NCI-H2171 (cell line): Measurements from ENCODE around the gene TMEM165.

Experiments used
- DNase-seq: peaks from one replicate; lab custom pipeline; 2025; lab: John Stamatoyannopoulos, UW

TMEM165 gene

DNA sequence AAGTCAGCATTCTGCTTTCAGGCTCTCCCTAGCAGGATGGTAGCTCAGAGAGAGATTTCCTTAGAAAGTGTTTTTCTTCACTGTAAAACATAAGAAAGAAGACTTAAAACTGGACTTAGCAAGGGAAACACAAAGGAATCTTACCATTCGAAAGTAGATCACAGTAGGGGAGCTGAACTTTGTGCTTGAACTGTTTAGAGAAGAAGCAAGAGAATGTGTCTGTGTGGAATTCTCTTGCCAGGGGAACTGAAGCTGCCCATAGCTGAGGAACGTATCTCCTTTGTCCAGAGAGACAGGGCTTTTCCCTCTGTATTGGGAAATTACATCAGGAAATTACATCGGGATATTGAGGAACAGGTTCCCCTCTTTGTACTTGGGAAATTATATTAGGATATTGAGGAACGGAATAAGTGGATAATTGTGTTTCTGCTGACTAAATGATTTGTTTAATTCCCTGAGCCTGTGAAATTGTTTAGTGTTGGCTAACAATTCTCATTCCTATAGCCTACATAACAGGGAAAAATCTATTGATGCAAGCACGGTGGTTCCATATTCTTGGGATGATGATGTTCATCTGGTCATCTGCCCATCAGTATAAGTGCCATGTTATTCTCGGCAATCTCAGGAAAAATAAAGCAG is 28.6 kb upstream of the TMEM165 start:
- DNase-seq, result no peak

DNA sequence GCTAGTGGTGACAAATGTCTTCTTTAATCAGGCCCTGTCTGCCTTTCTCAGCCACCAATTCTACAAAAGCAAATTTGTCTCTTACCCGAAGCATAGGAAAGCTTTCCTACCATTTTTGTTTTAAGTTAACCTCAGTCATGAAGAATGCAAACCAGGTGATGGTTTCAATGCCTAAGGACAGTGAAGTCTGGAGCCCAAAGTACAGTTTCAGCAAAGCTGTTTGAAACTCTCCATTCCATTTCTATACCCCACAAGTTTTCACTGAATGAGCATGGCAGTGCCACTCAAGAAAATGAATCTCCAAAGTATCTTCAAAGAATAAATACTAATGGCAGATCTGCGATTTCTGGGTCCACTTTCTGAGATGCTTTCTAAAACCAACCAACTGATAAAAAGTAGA is 25.8 kb upstream of the TMEM165 start:
- DNase-seq, result no peak

DNA sequence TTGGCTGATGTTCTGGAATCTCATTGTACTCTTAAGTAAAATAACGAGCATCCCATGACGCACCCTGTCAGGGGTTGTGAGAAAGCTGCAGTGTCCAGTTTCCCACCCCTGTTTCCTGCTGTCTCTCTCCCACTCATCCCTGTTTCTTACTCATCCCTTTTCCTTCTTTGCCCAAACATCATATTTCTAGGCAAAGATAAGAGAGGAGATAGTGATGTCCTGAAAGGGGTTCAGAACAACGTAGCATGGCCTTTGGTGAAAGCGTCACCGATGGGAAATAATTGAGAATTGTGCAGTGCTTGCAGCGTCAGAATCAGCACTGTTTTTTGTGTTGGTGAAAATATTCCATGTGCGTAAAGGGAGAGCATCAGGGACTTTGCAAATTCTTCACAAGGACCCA is 23.5 kb upstream of the TMEM165 start:
- no peak for DNase-seq

GRCh38 chr4:55373461-55373860 is 22.3 kb upstream of the TMEM165 start:
- DNase-seq, result no peak

GRCh38 chr4:55376698-55377097 is 19.1 kb upstream of the TMEM165 start:
- DNase-seq, result no peak

DNA sequence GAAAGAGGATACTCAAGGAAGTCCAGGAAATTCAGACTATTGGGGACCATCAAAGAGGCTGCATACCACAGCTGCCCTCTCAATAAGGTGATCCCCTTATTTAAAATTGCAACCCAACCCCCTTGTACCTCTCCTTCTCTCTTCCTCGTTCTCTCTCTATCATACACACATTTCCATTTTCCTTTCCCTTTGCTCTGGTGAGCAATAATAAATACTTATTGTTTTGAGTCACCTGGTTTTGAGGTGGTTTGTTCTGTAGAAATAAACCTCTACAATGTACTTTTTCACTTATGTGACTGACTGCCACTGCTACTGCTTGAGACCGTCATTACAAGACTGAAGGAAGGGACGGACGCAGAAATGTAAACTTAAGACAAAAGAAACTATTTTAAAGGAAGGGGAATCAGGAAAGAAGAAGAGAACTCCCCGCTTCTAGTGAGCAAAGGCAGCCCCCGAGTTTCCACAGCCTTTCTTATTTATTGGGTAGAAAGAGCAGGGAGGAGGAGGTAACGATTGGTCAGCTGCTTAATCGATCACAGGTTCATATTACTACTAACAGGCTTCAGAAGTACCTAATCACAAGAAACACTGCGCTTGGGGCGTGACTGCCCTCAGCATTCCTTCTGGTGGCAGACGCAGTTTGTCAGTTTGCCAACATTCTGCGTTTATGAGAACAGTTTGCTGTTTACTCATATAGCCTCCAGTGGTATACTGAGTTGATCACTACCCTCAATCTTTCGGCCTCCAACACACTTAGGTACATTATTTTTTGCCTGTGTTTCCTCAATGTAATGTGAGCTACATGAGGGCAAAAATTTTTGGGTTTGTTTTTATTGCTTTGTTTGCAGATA is 16.9 kb upstream of the TMEM165 start:
- DNase-seq, result no peak

DNA sequence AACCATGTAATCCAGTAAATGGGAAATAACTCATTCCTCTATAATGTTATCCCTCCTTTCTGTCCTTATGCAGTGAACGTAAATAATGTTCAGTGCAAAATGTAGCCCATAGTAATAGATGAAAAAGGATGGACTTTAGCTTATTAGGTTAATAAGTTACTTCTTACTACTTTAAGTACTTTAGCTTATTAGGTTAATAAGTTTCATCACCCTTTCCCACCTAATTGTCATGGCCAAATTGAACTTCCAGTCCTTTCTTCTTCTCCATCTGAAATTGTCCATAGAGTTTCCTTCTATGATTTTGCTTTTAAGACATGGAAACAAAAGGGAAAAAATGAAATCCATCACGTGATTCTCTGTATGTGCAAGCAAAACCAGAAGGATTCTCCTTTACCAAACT is 15.2 kb upstream of the TMEM165 start:
- no peak for DNase-seq

DNA sequence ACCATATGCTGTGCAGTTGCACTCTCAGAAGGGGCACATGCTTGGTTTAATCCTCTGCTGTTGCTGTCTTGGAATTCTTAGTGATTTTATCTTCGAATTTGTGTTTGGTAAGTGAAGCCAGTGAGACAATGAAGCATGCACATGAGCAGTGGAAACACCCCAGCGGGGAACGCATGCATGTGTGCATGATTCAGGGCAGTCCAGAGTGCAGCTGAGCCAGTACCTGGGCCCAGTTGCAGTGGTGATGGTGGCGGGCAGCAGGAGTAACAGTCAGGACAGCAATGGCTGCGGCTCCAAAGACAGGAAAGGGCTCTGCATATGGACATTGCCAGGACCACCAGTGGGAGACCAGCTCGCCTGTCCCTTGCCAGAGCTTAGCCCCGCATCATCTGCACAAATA is 14.3 kb upstream of the TMEM165 start:
- DNase-seq, result no peak

GRCh38 chr4:55382488-55383003 is 13.2 kb upstream of the TMEM165 start:
- no peak for DNase-seq

- no peak for DNase-seq
Observed at GRCh38 chr4:55385201-55385649, 10.5 kb upstream of the TMEM165 start.

DNA sequence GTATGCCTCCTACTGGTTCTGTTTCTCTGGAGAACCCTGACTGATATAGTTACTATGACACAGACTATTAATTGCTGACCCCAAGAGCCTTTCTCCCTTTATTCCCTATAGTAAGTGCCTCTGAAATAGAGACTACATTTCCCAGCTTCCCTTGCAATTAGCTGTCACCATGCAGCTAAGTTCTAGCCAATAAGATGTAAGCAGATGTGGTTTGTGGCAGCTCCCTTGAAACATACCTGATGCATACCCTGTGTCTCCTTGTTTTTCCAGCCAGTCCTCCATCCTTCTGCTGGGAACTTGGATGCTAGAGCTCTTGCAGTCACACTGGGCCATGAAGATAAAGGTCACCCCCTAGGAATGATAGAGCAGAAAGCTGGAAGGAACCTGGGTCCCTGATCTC is 9.7 kb upstream of the TMEM165 start:
- DNase-seq, result no peak

DNA sequence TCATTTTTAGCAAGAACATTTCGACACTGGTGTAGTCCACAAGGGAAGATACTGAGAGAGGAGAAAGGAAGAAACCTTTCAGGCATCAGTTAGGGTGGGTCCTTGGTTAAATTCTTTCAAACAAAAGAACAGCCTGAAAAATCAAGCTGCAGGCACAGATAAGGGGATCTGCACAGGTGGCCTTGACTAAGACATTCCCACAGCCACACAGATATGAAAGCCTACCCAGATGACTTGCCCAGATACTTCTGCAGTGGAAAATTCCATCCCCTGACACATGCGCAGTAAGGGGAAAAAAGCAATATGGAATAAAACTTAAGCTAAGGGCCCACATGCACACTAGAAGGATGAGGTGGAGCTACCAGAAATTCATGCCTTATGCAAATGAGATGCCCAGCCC is 8.9 kb upstream of the TMEM165 start:
- no peak for DNase-seq

- no peak for DNase-seq
Observed at GRCh38 chr4:55393461-55394320, 2.1 kb upstream of the TMEM165 start.

DNA sequence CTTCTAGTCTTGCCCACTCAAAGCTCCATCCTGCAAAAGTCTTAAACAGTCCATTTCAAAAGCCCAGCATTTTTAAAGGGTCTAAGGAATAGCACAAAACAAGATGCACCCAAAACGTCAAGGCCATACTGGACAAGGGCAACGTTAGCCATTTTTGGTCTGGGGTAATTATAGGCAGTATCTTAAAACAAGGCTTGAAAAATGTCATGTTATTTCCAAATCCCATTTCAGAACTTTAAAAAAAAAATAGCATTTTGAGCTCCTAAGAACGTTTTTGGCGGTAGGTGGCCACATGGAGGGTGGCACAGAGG is 584 bp upstream of the TMEM165 start:
- DNase-seq, result no peak

GRCh38 chr4:55396308-55397125 is 760 bp downstream of the TMEM165 start:
- no peak for DNase-seq

GRCh38 chr4:55397126-55397436 is 1.3 kb downstream of the TMEM165 start:
- DNase-seq, result no peak

- no peak for DNase-seq
Observed at GRCh38 chr4:55397520-55398321, 2.0 kb downstream of the TMEM165 start.

- DNase-seq, result no peak
Observed at GRCh38 chr4:55398461-55398860, 2.7 kb downstream of the TMEM165 start.

- no peak for DNase-seq
Observed at GRCh38 chr4:55398966-55399365, 3.2 kb downstream of the TMEM165 start.

DNA sequence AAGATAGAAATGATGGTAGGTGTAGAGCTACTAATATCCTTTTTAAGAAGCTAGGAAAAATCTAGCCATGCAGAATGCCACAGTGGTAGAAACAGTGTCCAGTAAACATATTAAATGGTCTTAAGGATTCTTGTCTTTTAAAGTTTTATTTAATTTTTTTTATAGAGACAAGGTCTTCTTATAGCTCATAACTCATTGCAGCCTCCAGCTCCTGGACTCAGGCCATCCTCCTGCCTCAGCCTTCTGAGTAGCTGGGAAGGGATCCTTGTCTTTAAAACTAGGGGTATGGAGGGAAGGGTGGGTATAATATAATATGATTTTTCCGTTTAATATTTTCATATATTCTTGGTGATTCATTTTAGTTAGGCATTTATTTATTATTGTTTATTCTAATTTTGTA is 3.8 kb downstream of the TMEM165 start:
- DNase-seq, result no peak

GRCh38 chr4:55405073-55405472 is 9.3 kb downstream of the TMEM165 start:
- no peak for DNase-seq
